HepG2 (cell line): ENCODE measurements around the gene ADAMTS2. TPM values are rescaled to one million over a fixed set of nuclear protein-coding genes. Genes with fewer than 3 reads are reported as not detected.

Experiments used
- ARNT2 ChIP-seq: sonication (generic); formaldehyde crosslinking; IDR thresholded peaks from 2 replicates; pipeline ENCODE4 v1.8.0; 2022; ENCODE audit warnings: mild to moderate bottlenecking, low read depth, missing genetic modification reagents, moderate library complexity
- CHD4 ChIP-seq: fragments of 200-600 bp; sonication (generic); IDR thresholded peaks from 2 replicates; pipeline ENCODE4 v1.7.0; 2017; ENCODE audit warnings: mild to moderate bottlenecking, low read length, borderline replicate concordance
- FOXA3 ChIP-seq: IDR thresholded peaks from 2 replicates; pipeline ENCODE4 v1.6.1; 2016; ENCODE audit warnings: missing genetic modification reagents, missing compliant biosample characterization
- HMG20A ChIP-seq: IDR thresholded peaks from 2 replicates; pipeline ENCODE4 v1.6.1; 2016; ENCODE audit warnings: borderline replicate concordance
- HNRNPLL ChIP-seq: fragments of 200-400 bp; formaldehyde crosslinking; IDR thresholded peaks from 2 replicates; pipeline ENCODE4 v1.6.1; 2017; ENCODE audit warnings: mild to moderate bottlenecking, low read depth, low read length; ENCODE audit not compliant: poor library complexity, severe bottlenecking
- IKZF1 ChIP-seq: fragments of 450-650 bp; IDR thresholded peaks from 2 replicates; pipeline ENCODE4 v1.7.1; 2016
- KAT8 ChIP-seq: IDR thresholded peaks from 2 replicates; pipeline ENCODE4 v1.6.1; 2016; ENCODE audit warnings: missing genetic modification reagents, missing compliant biosample characterization
- NFATC3 ChIP-seq: sonication (generic); formaldehyde crosslinking; IDR thresholded peaks from 2 replicates; pipeline ENCODE4 v1.5.1; 2020; ENCODE audit warnings: mild to moderate bottlenecking, missing genetic modification reagents
- NFE2 ChIP-seq: sonication (generic); formaldehyde crosslinking; IDR thresholded peaks from 2 replicates; pipeline ENCODE4 v1.4.0; 2020; ENCODE audit warnings: missing genetic modification reagents
- NPAS2 ChIP-seq: sonication (generic); formaldehyde crosslinking; IDR thresholded peaks from 2 replicates; pipeline ENCODE4 v1.8.0; 2022; ENCODE audit warnings: mild to moderate bottlenecking, missing genetic modification reagents, borderline replicate concordance
- PRMT3 ChIP-seq: sonication (generic); formaldehyde crosslinking; IDR thresholded peaks from 2 replicates; pipeline ENCODE4 v1.8.1; 2022; ENCODE audit warnings: low read depth, mild to moderate bottlenecking, moderate library complexity, missing genetic modification reagents, borderline replicate concordance
- U2AF1 ChIP-seq: fragments of 200-400 bp; formaldehyde crosslinking; optimal IDR thresholded peaks from 2 replicates; pipeline ENCODE3; 2017; ENCODE audit warnings: mild to moderate bottlenecking, low read depth, low read length
- ZFP1 ChIP-seq: IDR thresholded peaks from 2 replicates; pipeline ENCODE4 v1.6.1; 2016
- ZFP36L2 ChIP-seq: sonication (generic); formaldehyde crosslinking; IDR thresholded peaks from 2 replicates; pipeline ENCODE4 v1.4.0; 2020; ENCODE audit warnings: missing genetic modification reagents
- ZNF205 ChIP-seq: IDR thresholded peaks from 2 replicates; pipeline ENCODE4 v1.6.1; 2018; ENCODE audit warnings: missing biosample characterization, missing genetic modification reagents
- ZNF207 ChIP-seq: fragments of 450-650 bp; IDR thresholded peaks from 2 replicates; pipeline ENCODE4 v1.6.1; 2016; ENCODE audit warnings: antibody characterized with exemption, borderline replicate concordance
- ZNF256 ChIP-seq: sonication (generic); formaldehyde crosslinking; conservative IDR thresholded peaks from 2 replicates; pipeline ENCODE4 v1.4.0; 2020; ENCODE audit warnings: missing genetic modification reagents
- ZNF441 ChIP-seq: sonication (generic); formaldehyde crosslinking; IDR thresholded peaks from 2 replicates; pipeline ENCODE4 v1.7.0; 2021; ENCODE audit warnings: missing genetic modification reagents, borderline replicate concordance
- ZNF652 ChIP-seq: IDR thresholded peaks from 2 replicates; pipeline ENCODE4 v1.6.1; 2016; ENCODE audit warnings: low read depth, borderline replicate concordance
- ZNF720 ChIP-seq: sonication (generic); formaldehyde crosslinking; IDR thresholded peaks from 2 replicates; pipeline ENCODE4 v1.4.0; 2020; ENCODE audit warnings: missing genetic modification reagents
- ZNF792 ChIP-seq: IDR thresholded peaks from 2 replicates; pipeline ENCODE4 v1.6.1; 2016
- polyA plus RNA-seq, 8 experiments: library from polyadenylated mRNA; depleted of rRNA in 3 of 8; stranded (reverse) in 7 of 8; unstranded in 1 of 8; fragments of >200 nt; fragmentation: Illumina TruSeq in 4 of 8; extraction: Trizol in 4 of 8; gene quantifications; 2 replicates each; pipeline versions ENCODE4 v1.2.1 to v1.2.3, GENCODE V29; 2011 to 2016; ENCODE audit warnings: low read depth in 4 of 8, missing spikeins in 1 of 8, mixed read lengths in 1 of 8; ENCODE audit not compliant: insufficient read depth in 1 of 8
- total RNA-seq, 5 experiments: library from RNA; depleted of rRNA; stranded (reverse); fragments of >200 nt; fragmentation: Illumina TruSeq; extraction: Trizol; gene quantifications; 2 replicates each; pipeline ENCODE4 v1.2.3, GENCODE V29; 2016; ENCODE audit warnings: low read depth in 1 of 5
- TF ChIP-seq, protein P1 (sequence below): sonication (generic); formaldehyde crosslinking; IDR thresholded peaks from 2 replicates; pipeline ENCODE4 v1.8.1; 2022; ENCODE audit warnings: mild to moderate bottlenecking, missing genetic modification reagents
- TF ChIP-seq, protein P2 (sequence below): IDR thresholded peaks from 2 replicates; pipeline ENCODE4 v1.6.1; 2016; ENCODE audit warnings: low read depth, missing genetic modification reagents, missing compliant biosample characterization
- TF ChIP-seq, protein P3 (sequence below): sonication (generic); formaldehyde crosslinking; IDR thresholded peaks from 2 replicates; pipeline ENCODE4 v1.5.1; 2020; ENCODE audit warnings: missing genetic modification reagents, mild to moderate bottlenecking, borderline replicate concordance
- TF ChIP-seq, protein P4 (sequence below): sonication (generic); formaldehyde crosslinking; conservative IDR thresholded peaks from 2 replicates; pipeline ENCODE4 v1.4.0; 2020; ENCODE audit warnings: missing genetic modification reagents

ADAMTS2 gene
- total and polyA plus RNA-seq, 2 of the 13 experiments (the other 11 are each of a cell fraction or from before 2014, with no cell fraction given), result 0.24 to 3.5 TPM

DNA sequence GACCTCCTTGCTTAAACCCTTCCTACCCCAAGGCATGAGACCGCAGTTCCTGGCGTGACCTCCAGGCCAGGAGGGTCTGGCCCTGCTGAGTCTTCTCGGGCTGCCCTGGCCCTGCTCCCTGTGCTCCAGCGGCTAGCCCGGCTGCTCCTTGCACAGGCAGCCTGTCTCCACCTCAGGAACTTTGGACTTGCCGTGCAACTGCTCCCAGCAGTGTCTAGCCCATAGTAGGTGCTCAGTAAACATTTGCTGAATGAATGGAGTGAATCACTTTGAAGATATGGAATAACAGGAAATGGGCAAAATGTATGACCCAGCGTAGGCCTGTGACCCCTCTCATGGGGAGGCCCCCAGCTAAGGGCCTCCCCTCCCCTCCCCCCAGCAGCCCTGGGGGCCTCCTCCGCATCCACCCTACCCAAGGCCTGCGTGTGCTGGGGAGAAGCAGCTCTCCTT is 158.0 kb downstream of the ADAMTS2 start (continued):
- TF ChIP-seq HNRNPLL, result no peak
- no peak for TF ChIP-seq U2AF1
- no peak for TF ChIP-seq ZFP1 (CRISPR knock-in tag)
- TF ChIP-seq ZNF207, result no peak
- TF ChIP-seq ZFP36L2, result no peak
- no peak for TF ChIP-seq NPAS2 (CRISPR knock-in tag)
- no peak for TF ChIP-seq NFATC3
- TF ChIP-seq, protein P1, sequence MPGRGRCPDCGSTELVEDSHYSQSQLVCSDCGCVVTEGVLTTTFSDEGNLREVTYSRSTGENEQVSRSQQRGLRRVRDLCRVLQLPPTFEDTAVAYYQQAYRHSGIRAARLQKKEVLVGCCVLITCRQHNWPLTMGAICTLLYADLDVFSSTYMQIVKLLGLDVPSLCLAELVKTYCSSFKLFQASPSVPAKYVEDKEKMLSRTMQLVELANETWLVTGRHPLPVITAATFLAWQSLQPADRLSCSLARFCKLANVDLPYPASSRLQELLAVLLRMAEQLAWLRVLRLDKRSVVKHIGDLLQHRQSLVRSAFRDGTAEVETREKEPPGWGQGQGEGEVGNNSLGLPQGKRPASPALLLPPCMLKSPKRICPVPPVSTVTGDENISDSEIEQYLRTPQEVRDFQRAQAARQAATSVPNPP (CRISPR knock-in tag), result no peak
- peak; percentile 62; the same call in 1 of the 2 replicates for TF ChIP-seq FOXA3 (CRISPR knock-in tag)
- TF ChIP-seq PRMT3 (CRISPR knock-in tag), result no peak
- TF ChIP-seq ZNF205, result peak; percentile 98
- TF ChIP-seq ZNF256 (CRISPR knock-in tag), result no peak
- TF ChIP-seq, protein P2, sequence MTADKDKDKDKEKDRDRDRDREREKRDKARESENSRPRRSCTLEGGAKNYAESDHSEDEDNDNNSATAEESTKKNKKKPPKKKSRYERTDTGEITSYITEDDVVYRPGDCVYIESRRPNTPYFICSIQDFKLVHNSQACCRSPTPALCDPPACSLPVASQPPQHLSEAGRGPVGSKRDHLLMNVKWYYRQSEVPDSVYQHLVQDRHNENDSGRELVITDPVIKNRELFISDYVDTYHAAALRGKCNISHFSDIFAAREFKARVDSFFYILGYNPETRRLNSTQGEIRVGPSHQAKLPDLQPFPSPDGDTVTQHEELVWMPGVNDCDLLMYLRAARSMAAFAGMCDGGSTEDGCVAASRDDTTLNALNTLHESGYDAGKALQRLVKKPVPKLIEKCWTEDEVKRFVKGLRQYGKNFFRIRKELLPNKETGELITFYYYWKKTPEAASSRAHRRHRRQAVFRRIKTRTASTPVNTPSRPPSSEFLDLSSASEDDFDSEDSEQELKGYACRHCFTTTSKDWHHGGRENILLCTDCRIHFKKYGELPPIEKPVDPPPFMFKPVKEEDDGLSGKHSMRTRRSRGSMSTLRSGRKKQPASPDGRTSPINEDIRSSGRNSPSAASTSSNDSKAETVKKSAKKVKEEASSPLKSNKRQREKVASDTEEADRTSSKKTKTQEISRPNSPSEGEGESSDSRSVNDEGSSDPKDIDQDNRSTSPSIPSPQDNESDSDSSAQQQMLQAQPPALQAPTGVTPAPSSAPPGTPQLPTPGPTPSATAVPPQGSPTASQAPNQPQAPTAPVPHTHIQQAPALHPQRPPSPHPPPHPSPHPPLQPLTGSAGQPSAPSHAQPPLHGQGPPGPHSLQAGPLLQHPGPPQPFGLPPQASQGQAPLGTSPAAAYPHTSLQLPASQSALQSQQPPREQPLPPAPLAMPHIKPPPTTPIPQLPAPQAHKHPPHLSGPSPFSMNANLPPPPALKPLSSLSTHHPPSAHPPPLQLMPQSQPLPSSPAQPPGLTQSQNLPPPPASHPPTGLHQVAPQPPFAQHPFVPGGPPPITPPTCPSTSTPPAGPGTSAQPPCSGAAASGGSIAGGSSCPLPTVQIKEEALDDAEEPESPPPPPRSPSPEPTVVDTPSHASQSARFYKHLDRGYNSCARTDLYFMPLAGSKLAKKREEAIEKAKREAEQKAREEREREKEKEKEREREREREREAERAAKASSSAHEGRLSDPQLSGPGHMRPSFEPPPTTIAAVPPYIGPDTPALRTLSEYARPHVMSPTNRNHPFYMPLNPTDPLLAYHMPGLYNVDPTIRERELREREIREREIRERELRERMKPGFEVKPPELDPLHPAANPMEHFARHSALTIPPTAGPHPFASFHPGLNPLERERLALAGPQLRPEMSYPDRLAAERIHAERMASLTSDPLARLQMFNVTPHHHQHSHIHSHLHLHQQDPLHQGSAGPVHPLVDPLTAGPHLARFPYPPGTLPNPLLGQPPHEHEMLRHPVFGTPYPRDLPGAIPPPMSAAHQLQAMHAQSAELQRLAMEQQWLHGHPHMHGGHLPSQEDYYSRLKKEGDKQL (CRISPR knock-in tag), result 0 out of 2 replicates have a peak, but pooled peaks have one; percentile 41
- TF ChIP-seq NFE2 (CRISPR knock-in tag), result no peak
- peak; percentile 23; the same call in 1 of the 2 replicates for TF ChIP-seq ZNF792
- TF ChIP-seq ZNF652 (CRISPR knock-in tag), result no peak
- no peak for TF ChIP-seq IKZF1
- TF ChIP-seq, protein P3, sequence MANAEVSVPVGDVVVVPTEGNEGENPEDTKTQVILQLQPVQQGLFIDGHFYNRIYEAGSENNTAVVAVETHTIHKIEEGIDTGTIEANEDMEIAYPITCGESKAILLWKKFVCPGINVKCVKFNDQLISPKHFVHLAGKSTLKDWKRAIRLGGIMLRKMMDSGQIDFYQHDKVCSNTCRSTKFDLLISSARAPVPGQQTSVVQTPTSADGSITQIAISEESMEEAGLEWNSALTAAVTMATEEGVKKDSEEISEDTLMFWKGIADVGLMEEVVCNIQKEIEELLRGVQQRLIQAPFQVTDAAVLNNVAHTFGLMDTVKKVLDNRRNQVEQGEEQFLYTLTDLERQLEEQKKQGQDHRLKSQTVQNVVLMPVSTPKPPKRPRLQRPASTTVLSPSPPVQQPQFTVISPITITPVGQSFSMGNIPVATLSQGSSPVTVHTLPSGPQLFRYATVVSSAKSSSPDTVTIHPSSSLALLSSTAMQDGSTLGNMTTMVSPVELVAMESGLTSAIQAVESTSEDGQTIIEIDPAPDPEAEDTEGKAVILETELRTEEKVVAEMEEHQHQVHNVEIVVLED (CRISPR knock-in tag), result no peak
- TF ChIP-seq, protein P4, sequence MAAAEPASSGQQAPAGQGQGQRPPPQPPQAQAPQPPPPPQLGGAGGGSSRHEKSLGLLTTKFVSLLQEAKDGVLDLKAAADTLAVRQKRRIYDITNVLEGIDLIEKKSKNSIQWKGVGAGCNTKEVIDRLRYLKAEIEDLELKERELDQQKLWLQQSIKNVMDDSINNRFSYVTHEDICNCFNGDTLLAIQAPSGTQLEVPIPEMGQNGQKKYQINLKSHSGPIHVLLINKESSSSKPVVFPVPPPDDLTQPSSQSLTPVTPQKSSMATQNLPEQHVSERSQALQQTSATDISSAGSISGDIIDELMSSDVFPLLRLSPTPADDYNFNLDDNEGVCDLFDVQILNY (CRISPR knock-in tag), result no peak
- no peak for TF ChIP-seq CHD4
- TF ChIP-seq ZNF441 (CRISPR knock-in tag), result no peak
- peak; percentile 60 for TF ChIP-seq KAT8 (CRISPR knock-in tag)
- TF ChIP-seq ZNF720 (CRISPR knock-in tag), result no peak
- no peak for TF ChIP-seq ARNT2 (CRISPR knock-in tag)
- TF ChIP-seq HMG20A (CRISPR knock-in tag), result no peak
